SU-DHL-6 (cell line): ENCODE results near the gene RMP24.

Experiments used
- H2AFZ ChIP-seq: fragments of 200-600 bp; sonication (generic); 2 replicates; pipeline ENCODE4 v1.6.1; 2014; ENCODE audit warnings: low read depth, mild to moderate bottlenecking, moderate library complexity, mixed read lengths, antibody characterized with exemption, low read length; ENCODE audit not compliant: severe bottlenecking
- H3F3A ChIP-seq: fragments of 200-600 bp; shearing (Covaris generic); 2 replicates; pipeline ENCODE4 v1.6.0; 2016; ENCODE audit warnings: antibody characterized with exemption, mild to moderate bottlenecking; ENCODE audit not compliant: insufficient read depth
- H3K27ac ChIP-seq: fragments of 200-600 bp; sonication (generic); 2 replicates; pipeline ENCODE4 v1.5.1; 2016; ENCODE audit warnings: low read depth, mild to moderate bottlenecking, low read length, moderate library complexity, mixed read lengths
- H3K27me3 ChIP-seq: fragments of 200-600 bp; sonication (generic), shearing (Covaris generic); 2 replicates; pipeline ENCODE4 v1.6.0; 2014; ENCODE audit warnings: mild to moderate bottlenecking, low read length
- H3K36me3 ChIP-seq: fragments of 200-600 bp; sonication (generic); 2 replicates; pipeline ENCODE4 v1.6.1; 2014; ENCODE audit warnings: mild to moderate bottlenecking, low read length, mixed read lengths
- H3K4me2 ChIP-seq: fragments of 300-600, 200-600 bp; shearing (Covaris generic), sonication (generic); 2 replicates; pipeline ENCODE4 v1.6.0; 2014; ENCODE audit warnings: low read length, low read depth, mild to moderate bottlenecking; ENCODE audit not compliant: poor library complexity, severe bottlenecking
- H3K4me3 ChIP-seq: fragments of 200-600 bp; sonication (generic); 2 replicates; pipeline ENCODE4 v1.5.1; 2014; ENCODE audit warnings: antibody characterized with exemption, low read length, mild to moderate bottlenecking, mixed read lengths; ENCODE audit not compliant: insufficient read depth, poor library complexity, severe bottlenecking
- H3K79me2 ChIP-seq: fragments of 200-600 bp; sonication (generic); 2 replicates; pipeline ENCODE4 v1.6.1; 2014; ENCODE audit warnings: mild to moderate bottlenecking, low read length, moderate library complexity; ENCODE audit not compliant: insufficient read depth
- H3K9ac ChIP-seq: fragments of 200-600 bp; sonication (generic); 2 replicates; pipeline ENCODE4 v1.7.0; 2014; ENCODE audit warnings: mild to moderate bottlenecking, low read length
- H3K9me2 ChIP-seq: fragments of 200-600 bp; sonication (generic); replicated peaks from 2 replicates; pipeline ENCODE4 v1.6.1; 2014; ENCODE audit warnings: low read length; ENCODE audit not compliant: insufficient read depth
- H3K9me3 ChIP-seq: fragments of 200-600 bp; sonication (generic); 2 replicates; pipeline ENCODE4 v1.6.1; 2014; ENCODE audit warnings: low read length, mixed read lengths; ENCODE audit not compliant: insufficient read depth
- H4K20me1 ChIP-seq: fragments of 200-600 bp; sonication (generic); 2 replicates; pipeline ENCODE4 v1.6.1; 2014; ENCODE audit warnings: low read depth, mild to moderate bottlenecking, antibody characterized with exemption, low read length, moderate library complexity, mixed read lengths
- EZH2phosphoT487 ChIP-seq: fragments of 200-600 bp; sonication (generic), shearing (Covaris generic); conservative IDR thresholded peaks from 2 replicates; pipeline ENCODE4 v1.6.1; 2018; ENCODE audit warnings: mild to moderate bottlenecking, antibody characterized with exemption, low read length, moderate library complexity, mixed read lengths
- TF ChIP-seq, protein P1 (sequence below): fragments of 200-600 bp; sonication (generic); IDR thresholded peaks from one replicate; pipeline ENCODE4 v1.5.1; 2017; ENCODE audit warnings: antibody characterized with exemption, mild to moderate bottlenecking, low read length, moderate library complexity; ENCODE audit not compliant: insufficient read depth, poor library complexity, severe bottlenecking

The RMP24 gene

GRCh38 chr18:35972197-35973000 is at the start of gene RMP24:
Gene RMP24 (plus strand): TSS chr18:35972679.
- H3K4me2 ChIP-seq: peak within 1 kb of the TSS; percentile 96
- peaks cover 17% of the 10 kb centered on the region; the same call in 1 of the 2 replicates for H3K36me3 ChIP-seq
- H3K9ac ChIP-seq: peak within 1 kb of the TSS; percentile 84
- H3K9me2 ChIP-seq: no peaks in the 10 kb centered on the region
- no peak for TF ChIP-seq EZH2phosphoT487
- TF ChIP-seq, protein P1, sequence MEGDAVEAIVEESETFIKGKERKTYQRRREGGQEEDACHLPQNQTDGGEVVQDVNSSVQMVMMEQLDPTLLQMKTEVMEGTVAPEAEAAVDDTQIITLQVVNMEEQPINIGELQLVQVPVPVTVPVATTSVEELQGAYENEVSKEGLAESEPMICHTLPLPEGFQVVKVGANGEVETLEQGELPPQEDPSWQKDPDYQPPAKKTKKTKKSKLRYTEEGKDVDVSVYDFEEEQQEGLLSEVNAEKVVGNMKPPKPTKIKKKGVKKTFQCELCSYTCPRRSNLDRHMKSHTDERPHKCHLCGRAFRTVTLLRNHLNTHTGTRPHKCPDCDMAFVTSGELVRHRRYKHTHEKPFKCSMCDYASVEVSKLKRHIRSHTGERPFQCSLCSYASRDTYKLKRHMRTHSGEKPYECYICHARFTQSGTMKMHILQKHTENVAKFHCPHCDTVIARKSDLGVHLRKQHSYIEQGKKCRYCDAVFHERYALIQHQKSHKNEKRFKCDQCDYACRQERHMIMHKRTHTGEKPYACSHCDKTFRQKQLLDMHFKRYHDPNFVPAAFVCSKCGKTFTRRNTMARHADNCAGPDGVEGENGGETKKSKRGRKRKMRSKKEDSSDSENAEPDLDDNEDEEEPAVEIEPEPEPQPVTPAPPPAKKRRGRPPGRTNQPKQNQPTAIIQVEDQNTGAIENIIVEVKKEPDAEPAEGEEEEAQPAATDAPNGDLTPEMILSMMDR: no peak
- no peaks in the 10 kb centered on the region for H4K20me1 ChIP-seq
- H3K27ac ChIP-seq: peak within 1 kb of the TSS; percentile 73
- H3K9me3 ChIP-seq: no peaks in the 10 kb centered on the region
- peaks cover 17% of the 10 kb centered on the region for H3K79me2 ChIP-seq
- peak within 1 kb of the TSS; percentile 80 for H2AFZ ChIP-seq
- H3F3A ChIP-seq: no peaks in the 10 kb centered on the region
- peak within 1 kb of the TSS; percentile 95 for H3K4me3 ChIP-seq
- no peaks in the 10 kb centered on the region for H3K27me3 ChIP-seq

GRCh38 chr18:35923939-35924684 is 48.4 kb upstream of the RMP24 start:
- TF ChIP-seq, protein P1: no peak
- no peak for TF ChIP-seq EZH2phosphoT487
- Histone ChIP-seq H3K4me2 (no peak overlapping the region), H3K27me3 (no peaks in the 10 kb centered on the region), H3K36me3 (no peaks in the 10 kb centered on the region), H3K79me2 (no peaks in the 10 kb centered on the region), H4K20me1 (no peaks in the 10 kb centered on the region), H3K9ac (no peak overlapping the region), H3F3A (no peaks in the 10 kb centered on the region), H3K27ac (no peak overlapping the region), H3K9me3 (no peaks in the 10 kb centered on the region), H2AFZ (no peak overlapping the region), H3K9me2 (no peaks in the 10 kb centered on the region), H3K4me3 (no peak overlapping the region)

- no peaks in the 10 kb centered on the region for H3F3A ChIP-seq
- no peak overlapping the region for H3K27ac ChIP-seq
- H2AFZ ChIP-seq: no peak overlapping the region
- H3K9me3 ChIP-seq: no peaks in the 10 kb centered on the region
- no peak overlapping the region for H3K4me2 ChIP-seq
- no peak overlapping the region for H3K4me3 ChIP-seq
- no peaks in the 10 kb centered on the region for H3K27me3 ChIP-seq
- no peak overlapping the region for H3K9ac ChIP-seq
- H3K79me2 ChIP-seq: no peaks in the 10 kb centered on the region
- TF ChIP-seq EZH2phosphoT487: no peak
- TF ChIP-seq, protein P1: no peak
- no peaks in the 10 kb centered on the region for H3K9me2 ChIP-seq
- H4K20me1 ChIP-seq: no peaks in the 10 kb centered on the region
- H3K36me3 ChIP-seq: no peaks in the 10 kb centered on the region; the same call in 1 of the 2 replicates
These were observed 45.6 kb upstream of the RMP24 start for GRCh38 chr18:35926884-35927283.
